Aorta (tissue), 5 donors: ENCODE data around the gene YTHDF2. TPM values are rescaled to one million over a fixed set of nuclear protein-coding genes. Genes with fewer than 3 reads are reported as not detected.
"Not testable (repeated sequence)": the region's sequence is repeated elsewhere in the genome, so short reads cannot be mapped to it uniquely, and the experiment has no call there.

ENCODE experiments used
- ATAC-seq: fragments of 200-7000 bp; cut with Tn5 transposase; one replicate; pipeline ENCODE4 v1.9.1; 2022; ENCODE audit warnings: moderate library complexity; ENCODE audit not compliant: low FRiP score
- DNase-seq, 2 donors: peaks; one replicate each; pipeline ENCODE4 v3.0.0-alpha.2; 2020
- H3K27ac ChIP-seq, 2 donors: one replicate each; pipeline ENCODE4 v1.5.1; 2013; ENCODE audit warnings: low read length in 2 of 2, mild to moderate bottlenecking in 2 of 2, moderate library complexity in 2 of 2, control low read depth in 1 of 2, inconsistent platforms in 1 of 2, low read depth in 1 of 2
- H3K27me3 ChIP-seq, 2 donors: one replicate each; pipeline ENCODE4 v1.6.1; 2013; ENCODE audit warnings: control low read depth in 1 of 2, low read length in 1 of 2, mild to moderate bottlenecking in 1 of 2, moderate library complexity in 1 of 2; ENCODE audit not compliant: insufficient read depth in 2 of 2, control insufficient read depth in 1 of 2
- H3K36me3 ChIP-seq, 2 donors: one replicate each; pipeline ENCODE4 v1.6.1; 2013; ENCODE audit warnings: control low read depth in 1 of 2, low read length in 1 of 2, mild to moderate bottlenecking in 1 of 2; ENCODE audit not compliant: insufficient read depth in 2 of 2, control insufficient read depth in 1 of 2
- H3K4me1 ChIP-seq, 2 donors: one replicate each; pipeline ENCODE4 v1.6.1; 2013; ENCODE audit warnings: low read length in 2 of 2, control low read depth in 1 of 2, mild to moderate bottlenecking in 1 of 2, moderate library complexity in 1 of 2; ENCODE audit not compliant: insufficient read depth in 2 of 2, control insufficient read depth in 1 of 2
- H3K4me3 ChIP-seq, 2 donors: one replicate each; pipeline ENCODE4 v1.5.1; 2013; ENCODE audit warnings: low read length in 2 of 2, control low read depth in 1 of 2, mild to moderate bottlenecking in 1 of 2
- H3K9me3 ChIP-seq: one replicate; pipeline ENCODE4 v1.6.1; 2013; ENCODE audit warnings: mild to moderate bottlenecking, low read length; ENCODE audit not compliant: control insufficient read depth
- WGBS, 2 donors: extraction: QIAGEN DNeasy Blood & Tissue Kit; methylation state at CpG; one replicate each; pipeline ENCODE4 v1.1.7; 2013; 5-methylcytosine and 5-hydroxymethylcytosine counted together
- intact Hi-C, 2 donors: fragments of 100-400 bp; cut with DNase I; formaldehyde crosslinking; loops; one replicate each; pipeline versions ENCODE4 v1.14.2 to v1.15.0; 2022
- polyA plus RNA-seq, 2 donors: library from polyadenylated mRNA; stranded (reverse); fragments of 200-250 nt; gene quantifications; one replicate each; pipeline ENCODE4 v1.2.3, GENCODE V29; 2013
- total RNA-seq, 2 donors: library from RNA; stranded (reverse); fragmentation: NEBNext Ultra II Directional; extraction: Animal tissue kit (Norgen Biotek cat#: 25700); gene quantifications; one replicate each; pipeline ENCODE4 v1.2.1, GENCODE V29; 2021
- donor health status: healthy with polysubstance abuse.
- donor health status: Bipolar disorder and iron deficiency.
- donor health status: DM: no; HTN: no; CAD: no.
- donor health status: DM: no; HTN: no; CAD: no.
- donor health status: DM: yes; HTN: yes; CAD: no.

The YTHDF2 gene
- total and polyA plus RNA-seq, 4 donors: 17.2 to 46.5 (median 31.2) TPM

DNA sequence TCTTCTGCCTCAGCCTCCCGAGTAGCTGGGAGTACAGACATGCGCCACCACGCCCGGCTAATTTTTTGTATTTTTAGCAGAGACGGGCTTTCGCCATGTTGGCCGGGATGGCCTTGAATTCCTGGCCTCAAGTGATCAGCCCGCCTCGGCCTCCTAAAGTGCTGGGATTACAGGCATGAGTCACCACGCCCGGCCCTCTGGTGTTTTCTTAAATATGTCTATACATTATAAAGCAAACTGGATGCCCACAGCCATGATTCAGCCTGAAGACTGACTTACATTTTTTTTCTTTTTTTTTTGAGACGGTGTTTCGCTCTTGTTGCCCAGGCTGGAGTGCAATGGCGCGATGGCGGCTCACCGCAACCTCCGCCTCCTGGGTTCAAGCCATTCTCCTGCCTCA is 14.8 kb upstream of the YTHDF2 start:
- H3K27me3 ChIP-seq, ATAC-seq, DNase-seq, H3K36me3 ChIP-seq, H3K27ac ChIP-seq, H3K4me1 ChIP-seq, H3K4me3 ChIP-seq, intact Hi-C loops, H3K9me3 ChIP-seq: not testable (repeated sequence)
- WGBS, 2 donors: 92 to 93% methylated on average over 18 of the region's 18 CpGs

GRCh38 chr1:28725365-28725764 is 11.4 kb upstream of the YTHDF2 start:
- H3K27ac ChIP-seq, H3K27me3 ChIP-seq, H3K4me3 ChIP-seq, intact Hi-C loops, DNase-seq, H3K36me3 ChIP-seq, H3K4me1 ChIP-seq, ATAC-seq, H3K9me3 ChIP-seq: not testable (repeated sequence)
- WGBS, 2 donors: 88 to 92% methylated on average over 5 of the region's 5 CpGs

- Histone ChIP-seq H3K36me3 (no peaks in the 10 kb centered on the region), H3K27me3 (no peaks in the 10 kb centered on the region), H3K9me3 (no peaks in the 10 kb centered on the region), H3K4me3 (peak overlapping the region; percentile 16 to 68), H3K27ac (peak overlapping the region in 1 of 2 donors; percentile 78), H3K4me1 (no peaks in the 10 kb centered on the region)
- intact Hi-C loops: loop anchor here (2.0 to 5.0 kb wide), 4 partner anchors 69 to 155 kb away; partner anchors contain the start of genes RNU11 (in 2 of the 2) and GMEB1 (in 1 of the 2)
- ATAC-seq: no peak
- no peak for DNase-seq
- WGBS, 2 donors: 3 to 6% methylated on average over 15 of the region's 15 CpGs
Measured at GRCh38 chr1:28735961-28736449, 735 bp upstream of the YTHDF2 start.

GRCh38 chr1:28737307-28738132 is 780 bp downstream of the YTHDF2 start:
- Histone ChIP-seq H3K4me3 (peak overlapping the region; percentile 89 to 91), H3K36me3 (peaks cover 0 to 4% of the 10 kb centered on the region in 2 donors), H3K9me3 (no peaks in the 10 kb centered on the region), H3K27me3 (no peaks in the 10 kb centered on the region), H3K4me1 (peaks cover 0 to 2% of the 10 kb centered on the region in 2 donors), H3K27ac (peak overlapping the region; percentile 22 to 68)
- intact Hi-C loops: loop anchor here (2.0 to 5.0 kb wide), 4 partner anchors 70 to 157 kb away; partner anchors contain the start of genes RNU11 (in 2 of the 2) and GMEB1 (in 1 of the 2)
- ATAC-seq: peak; percentile 36
- WGBS, 2 donors: 0 to 1% methylated on average over 53 of the region's 53 CpGs
- DNase-seq: peak in 1 of 2 donors; percentile 78

DNA sequence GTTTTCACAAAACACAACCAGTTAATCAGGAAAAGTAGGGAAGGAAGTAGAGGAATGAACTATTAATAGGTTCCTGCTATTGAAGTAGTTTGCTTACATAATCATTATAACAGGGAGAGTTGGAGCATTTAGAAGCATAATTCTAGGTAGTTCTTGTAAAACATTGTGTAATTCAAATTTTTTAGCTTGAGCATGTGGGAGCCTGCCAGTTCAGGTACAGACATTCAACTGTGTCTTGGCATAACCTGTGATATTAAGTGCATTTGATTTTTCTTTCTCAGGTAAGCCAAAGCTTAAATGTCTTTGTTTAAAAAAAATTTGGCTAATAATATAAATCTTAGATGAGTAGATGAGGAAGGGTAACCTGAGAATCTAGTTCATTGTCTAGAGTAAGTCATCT is 3.4 kb downstream of the YTHDF2 start:
- peaks cover 0 to 9% of the 10 kb centered on the region in 2 donors for H3K4me1 ChIP-seq
- H3K27me3 ChIP-seq: no peaks in the 10 kb centered on the region

GRCh38 chr1:28744184-28744583 is 7.4 kb downstream of the YTHDF2 start:
- peaks cover 0 to 14% of the 10 kb centered on the region in 2 donors for H3K36me3 ChIP-seq
- H3K27ac ChIP-seq: no peak overlapping the region
- H3K4me3 ChIP-seq: no peak overlapping the region
- peaks cover 0 to 11% of the 10 kb centered on the region in 2 donors for H3K4me1 ChIP-seq
- no peaks in the 10 kb centered on the region for H3K9me3 ChIP-seq
- 79 to 81% methylated on average over 4 of the region's 4 CpGs for WGBS, 2 donors
- no peaks in the 10 kb centered on the region for H3K27me3 ChIP-seq
- no peak for DNase-seq
- ATAC-seq: no peak
- intact Hi-C loops: no loop called here

More for the DNA sequence above, 3.4 kb downstream of the YTHDF2 start:
- Histone ChIP-seq H3K36me3 (peaks cover 0 to 14% of the 10 kb centered on the region in 2 donors), H3K4me3 (no peak overlapping the region), H3K9me3 (no peaks in the 10 kb centered on the region), H3K27ac (no peak overlapping the region)
- no peak for DNase-seq
- intact Hi-C loops: no loop called here
- no peak for ATAC-seq

DNA sequence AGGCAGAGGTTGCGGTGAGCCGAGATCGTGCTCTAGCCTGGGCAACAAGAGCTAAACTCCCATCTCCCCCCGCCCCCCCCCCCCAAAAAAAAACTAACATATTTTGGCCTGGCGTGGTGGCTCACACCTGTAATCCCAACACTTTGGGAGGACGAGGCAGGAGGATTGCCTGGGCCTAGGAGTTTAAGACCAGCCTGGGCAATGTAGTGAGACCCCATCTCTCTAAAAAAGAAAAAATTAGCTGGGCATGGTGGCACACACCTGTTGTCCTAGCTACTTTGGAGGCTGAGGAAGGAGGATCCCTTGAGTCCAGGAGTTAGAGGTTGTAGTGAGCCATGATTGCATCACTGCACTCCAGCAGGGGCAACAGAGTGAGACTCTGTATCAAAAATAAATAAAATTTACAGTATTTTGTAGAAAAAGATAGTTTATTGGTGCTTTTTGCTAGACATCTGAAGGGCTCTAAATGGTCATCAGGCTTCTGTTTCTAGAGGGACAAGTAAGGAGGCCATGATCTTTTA is 9.0 kb downstream of the YTHDF2 start:
- 95 to 98% methylated on average over 6 of the region's 6 CpGs for whole genome bisulfite sequencing, 2 donors
- intact Hi-C loops: no loop called here
- H3K36me3 ChIP-seq: peaks cover 0 to 14% of the 10 kb centered on the region in 2 donors
- H3K4me1 ChIP-seq: peaks cover 2 to 11% of the 10 kb centered on the region in 2 donors
- no peak overlapping the region for H3K27ac ChIP-seq
- DNase-seq: no peak
- ATAC-seq: no peak
- H3K27me3 ChIP-seq: no peaks in the 10 kb centered on the region
- no peak overlapping the region for H3K4me3 ChIP-seq
- no peaks in the 10 kb centered on the region for H3K9me3 ChIP-seq

DNA sequence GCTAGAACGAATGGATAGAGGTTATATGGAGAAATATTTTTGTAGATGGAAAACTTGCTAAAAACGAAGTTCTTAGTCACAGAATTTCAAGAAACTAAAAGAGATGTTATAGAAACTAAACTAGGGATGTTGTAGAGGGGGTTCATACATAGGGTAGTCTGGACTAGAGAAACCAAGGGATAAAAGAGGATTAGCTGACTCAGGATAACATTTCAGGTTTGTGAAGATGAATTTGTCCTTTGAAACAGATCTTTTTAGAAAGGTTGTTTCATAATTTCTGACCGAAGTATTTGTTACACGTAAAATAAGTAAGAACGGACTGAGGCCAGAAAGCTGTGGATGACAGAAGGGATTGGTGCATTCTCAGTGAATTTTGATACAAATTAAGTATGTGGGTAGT is 13.6 kb downstream of the YTHDF2 start:
- ATAC-seq (no peak), DNase-seq (no peak)
- Histone ChIP-seq H3K4me3 (no peak overlapping the region), H3K36me3 (no peaks in the 10 kb centered on the region), H3K27ac (no peak overlapping the region), H3K4me1 (peaks cover 2 to 8% of the 10 kb centered on the region in 2 donors), H3K27me3 (no peaks in the 10 kb centered on the region), H3K9me3 (no peaks in the 10 kb centered on the region)
- intact Hi-C loops: no loop called here
- WGBS, 2 donors: 75 to 79% methylated on average over 5 of the region's 5 CpGs
